Thoracic aorta (tissue), 2 donors: ENCODE data around the gene SPAG9. TPM values are rescaled to one million over a fixed set of nuclear protein-coding genes. Genes with fewer than 3 reads are reported as not detected.

Experiments
- ATAC-seq: fragments of 150-250 bp; one replicate; pipeline ENCODE4 v1.8.0; 2017; ENCODE audit warnings: low read depth; ENCODE audit not compliant: insufficient number of reproducible peaks, low FRiP score
- DNase-seq: peaks from one replicate; pipeline ENCODE4 v3.0.0-alpha.2; 2020; ENCODE audit warnings: low spot score
- H3K27ac ChIP-seq, 2 donors: fragments of 200-600 bp; sonication (generic); 1 replicate in 1 of 2; 2 replicates in 1 of 2; pipeline ENCODE4 v1.5.1; 2016; ENCODE audit warnings: mild to moderate bottlenecking in 2 of 2, moderate library complexity in 2 of 2
- H3K27me3 ChIP-seq: fragments of 200-600 bp; sonication (generic); replicated peaks from 2 replicates; pipeline ENCODE4 v1.6.0; 2016; ENCODE audit warnings: mild to moderate bottlenecking; ENCODE audit not compliant: insufficient read depth
- H3K36me3 ChIP-seq: fragments of 200-600 bp; sonication (generic); one replicate; pipeline ENCODE4 v1.5.1; 2016
- H3K4me1 ChIP-seq, 2 donors: fragments of 200-600 bp; sonication (generic); 1 replicate in 1 of 2; 2 replicates in 1 of 2; pipeline versions ENCODE4 v1.5.1 to v1.6.0; 2016; ENCODE audit warnings: low read depth in 2 of 2, mild to moderate bottlenecking in 1 of 2; ENCODE audit not compliant: control insufficient read depth in 1 of 2
- H3K4me3 ChIP-seq: fragments of 200-600 bp; sonication (generic); 2 replicates; pipeline ENCODE4 v1.5.1; 2016; ENCODE audit warnings: mild to moderate bottlenecking
- H3K9me3 ChIP-seq: fragments of 200-600 bp; sonication (generic); 2 replicates; pipeline ENCODE4 v1.5.1; 2016
- CTCF ChIP-seq: fragments of 200-600 bp; sonication (generic); IDR thresholded peaks from one replicate; pipeline ENCODE4 v1.5.1; 2019; ENCODE audit warnings: antibody characterized with exemption
- total RNA-seq, 2 donors: library from RNA; depleted of rRNA; stranded (reverse); fragments of >200 nt; gene quantifications; one replicate each; pipeline versions ENCODE4 v1.1.0 to v1.2.3, GENCODE V29; 2016

SPAG9 gene
- total RNA-seq, 2 donors from 2014 or later, result 105 to 162 TPM

- no peaks in the 10 kb centered on the region for H3K27me3 ChIP-seq
- ATAC-seq (no peak), DNase-seq (no peak)
- no peak overlapping the region for H3K4me3 ChIP-seq
- no peak overlapping the region for H3K27ac ChIP-seq
- no peaks in the 10 kb centered on the region for H3K9me3 ChIP-seq
- H3K4me1 ChIP-seq, result peaks cover 12 to 31% of the 10 kb centered on the region in 2 donors
- no peak for TF ChIP-seq CTCF
- no peaks in the 10 kb centered on the region for H3K36me3 ChIP-seq
Observed at GRCh38 chr17:50939795-50940684, 180.6 kb downstream of the SPAG9 start.

- no peak overlapping the region for H3K4me3 ChIP-seq
- no peaks in the 10 kb centered on the region for H3K27me3 ChIP-seq
- no peak overlapping the region for H3K27ac ChIP-seq
- no peaks in the 10 kb centered on the region for H3K9me3 ChIP-seq
- DNase-seq (no peak), ATAC-seq (no peak)
- peaks cover 10 to 26% of the 10 kb centered on the region in 2 donors for H3K4me1 ChIP-seq
- no peak for TF ChIP-seq CTCF
- no peaks in the 10 kb centered on the region for H3K36me3 ChIP-seq
Observed at GRCh38 chr17:50939542-50939794, 181.2 kb downstream of the SPAG9 start.

- ATAC-seq, result no peak
- H3K27ac ChIP-seq, result no peak overlapping the region
- no peak for DNase-seq
- peaks cover 7 to 21% of the 10 kb centered on the region in 2 donors for H3K4me1 ChIP-seq
- H3K27me3 ChIP-seq, result no peaks in the 10 kb centered on the region
- H3K9me3 ChIP-seq, result no peaks in the 10 kb centered on the region
- no peaks in the 10 kb centered on the region for H3K36me3 ChIP-seq
- TF ChIP-seq CTCF, result no peak
- no peak overlapping the region for H3K4me3 ChIP-seq
Observed at GRCh38 chr17:50938821-50939541, 181.7 kb downstream of the SPAG9 start.

GRCh38 chr17:50935996-50936266 lies 184.7 kb downstream of the SPAG9 start:
- Histone ChIP-seq H3K4me3 (no peak overlapping the region), H3K4me1 (peaks cover 7 to 28% of the 10 kb centered on the region in 2 donors), H3K27me3 (no peaks in the 10 kb centered on the region), H3K9me3 (no peaks in the 10 kb centered on the region), H3K36me3 (no peaks in the 10 kb centered on the region), H3K27ac (peak overlapping the region; percentile 76 to 83)
- no peak for TF ChIP-seq CTCF
- ATAC-seq, result no peak
- DNase-seq, result no peak

GRCh38 chr17:50935221-50935995 lies 185.3 kb downstream of the SPAG9 start:
- peak; percentile 46 for DNase-seq
- peak overlapping the region; percentile 76 to 83 for H3K27ac ChIP-seq
- no peak for TF ChIP-seq CTCF
- H3K4me3 ChIP-seq, result no peak overlapping the region
- ATAC-seq, result peak; percentile 40
- H3K36me3 ChIP-seq, result no peaks in the 10 kb centered on the region
- H3K9me3 ChIP-seq, result no peaks in the 10 kb centered on the region
- H3K27me3 ChIP-seq, result no peaks in the 10 kb centered on the region
- H3K4me1 ChIP-seq, result peaks cover 11 to 33% of the 10 kb centered on the region in 2 donors
